NCI-H2029 (cell line): Measurements from ENCODE around the gene PEX5L.
A peak's percentile ranks its signal among the peaks of the same experiment; 100 is the strongest.

ENCODE experiments used
- DNase-seq: peaks from one replicate; lab custom pipeline; 2025; lab: John Stamatoyannopoulos, UW

PEX5L gene

GRCh38 chr3:179775416-179776122, 261.2 kb downstream of the PEX5L start:
- no peak for DNase-seq

GRCh38 chr3:179772297-179772696, 264.4 kb downstream of the PEX5L start:
- no peak for DNase-seq

- DNase-seq = no peak
Observed at GRCh38 chr3:179771797-179772196, 264.9 kb downstream of the PEX5L start.

- no peak for DNase-seq
Observed at GRCh38 chr3:179769411-179770247, 267.1 kb downstream of the PEX5L start.

- DNase-seq = peak; percentile 28
Observed at GRCh38 chr3:179768080-179768479, 268.7 kb downstream of the PEX5L start.

- no peak for DNase-seq
Observed at GRCh38 chr3:179766416-179767133, 270.2 kb downstream of the PEX5L start.

- no peak for DNase-seq
Observed at GRCh38 chr3:179765396-179765795, 271.3 kb downstream of the PEX5L start.

- no peak for DNase-seq
Observed at GRCh38 chr3:179760944-179761343, 275.8 kb downstream of the PEX5L start.

- DNase-seq = no peak
Observed at GRCh38 chr3:179750720-179751328, 285.9 kb downstream of the PEX5L start.

GRCh38 chr3:179745716-179746115, 291.0 kb downstream of the PEX5L start:
- no peak for DNase-seq

GRCh38 chr3:179745079-179745478, 291.7 kb downstream of the PEX5L start:
- no peak for DNase-seq
